Ammon's horn (tissue), 1 donor: Measurements from ENCODE around the gene BPTF.
A peak's percentile ranks its signal among the peaks of the same experiment; 100 is the strongest.
"Not testable (repeated sequence)": the region's sequence is repeated elsewhere in the genome, so short reads cannot be mapped to it uniquely, and the experiment has no call there.

ENCODE experiments used
- DNase-seq: peaks from one replicate; pipeline ENCODE4 v3.0.0-alpha.2; 2016; ENCODE audit warnings: low spot score

Gene BPTF

DNA sequence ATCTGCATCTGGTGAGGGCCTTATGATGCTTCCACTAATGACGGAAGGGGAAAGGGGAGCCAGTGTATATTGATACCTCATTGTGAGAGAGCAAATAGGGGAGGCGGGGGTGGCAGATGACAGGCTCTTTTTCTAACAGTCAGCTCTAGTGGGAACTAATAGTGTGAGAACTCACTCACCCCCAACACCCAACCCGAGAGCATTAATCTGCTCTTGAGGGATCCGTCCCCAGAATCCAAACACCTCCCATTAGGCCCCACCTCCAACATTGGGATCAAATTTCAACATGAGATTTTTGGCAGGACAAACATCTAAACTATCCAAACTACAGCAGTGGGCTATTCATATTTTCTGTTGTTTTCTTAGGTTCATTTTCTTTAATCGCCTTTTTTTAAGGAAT lies 54.4 kb downstream of the BPTF start:
- DNase-seq: no peak

DNA sequence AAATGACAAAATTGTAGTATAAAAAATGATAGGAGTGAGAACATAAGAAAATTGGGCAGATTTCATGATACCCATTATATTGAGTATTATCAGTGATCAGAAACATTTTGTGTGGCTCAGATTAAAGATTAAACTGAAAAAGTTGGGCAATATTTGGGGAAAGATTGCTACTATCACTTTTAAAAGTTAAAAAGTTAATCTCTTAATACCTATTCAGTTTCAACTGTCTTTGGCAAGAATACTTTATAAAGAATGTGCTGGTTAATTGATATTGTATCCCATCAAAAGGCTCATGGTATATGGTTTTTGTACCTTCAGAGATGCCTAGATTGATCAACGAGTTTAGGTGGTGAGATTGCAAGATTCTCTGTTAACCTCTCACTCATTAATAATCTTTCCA lies 55.8 kb downstream of the BPTF start:
- DNase-seq: no peak

DNA sequence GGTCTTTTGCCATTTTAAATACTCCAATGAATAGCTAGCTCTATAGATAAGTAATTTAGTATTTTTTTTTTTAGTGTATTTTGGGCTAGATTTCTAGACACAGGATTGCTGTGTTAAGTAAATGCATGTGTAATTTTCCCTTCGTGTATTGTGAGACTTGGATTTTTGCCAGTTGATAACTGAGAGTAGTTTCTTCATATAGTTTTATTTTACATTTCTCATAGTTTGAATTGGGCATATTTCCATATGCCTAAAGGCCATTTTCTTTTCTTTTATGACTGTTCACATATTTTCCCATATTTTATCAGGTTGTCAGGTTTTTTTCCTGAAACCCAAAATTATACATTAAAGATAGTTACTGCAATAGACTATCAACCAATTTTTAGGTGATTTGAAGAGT lies 59.4 kb downstream of the BPTF start:
- no peak for DNase-seq

DNA sequence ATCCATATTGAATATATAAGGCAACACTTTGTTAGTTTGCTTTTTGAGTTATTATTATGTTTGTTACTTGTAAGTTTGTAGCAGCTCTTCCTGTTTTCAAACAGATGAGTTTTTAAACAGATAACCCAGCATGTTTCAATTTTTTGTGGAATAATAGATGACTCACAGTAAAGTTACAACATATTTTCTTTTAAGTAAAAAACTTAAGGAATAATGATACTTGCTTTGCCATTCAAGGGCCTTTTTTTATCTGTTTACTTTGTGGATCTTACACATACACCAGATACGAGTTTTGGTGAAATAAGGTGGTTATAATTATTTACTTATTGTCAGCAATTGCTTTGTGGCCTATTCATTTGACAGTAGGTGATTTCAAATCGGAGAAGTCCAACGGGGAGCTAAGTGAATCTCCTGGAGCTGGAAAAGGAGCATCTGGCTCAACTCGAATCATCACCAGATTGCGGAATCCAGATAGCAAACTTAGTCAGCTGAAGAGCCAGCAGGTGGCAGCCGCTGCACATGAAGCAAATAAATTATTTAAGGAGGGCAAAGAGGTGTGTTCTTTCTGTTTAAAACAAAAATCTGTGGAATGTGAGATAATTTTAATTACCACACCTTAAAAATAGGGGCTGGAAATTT lies 66.3 kb downstream of the BPTF start:
- peak; percentile 63 for DNase-seq

DNA sequence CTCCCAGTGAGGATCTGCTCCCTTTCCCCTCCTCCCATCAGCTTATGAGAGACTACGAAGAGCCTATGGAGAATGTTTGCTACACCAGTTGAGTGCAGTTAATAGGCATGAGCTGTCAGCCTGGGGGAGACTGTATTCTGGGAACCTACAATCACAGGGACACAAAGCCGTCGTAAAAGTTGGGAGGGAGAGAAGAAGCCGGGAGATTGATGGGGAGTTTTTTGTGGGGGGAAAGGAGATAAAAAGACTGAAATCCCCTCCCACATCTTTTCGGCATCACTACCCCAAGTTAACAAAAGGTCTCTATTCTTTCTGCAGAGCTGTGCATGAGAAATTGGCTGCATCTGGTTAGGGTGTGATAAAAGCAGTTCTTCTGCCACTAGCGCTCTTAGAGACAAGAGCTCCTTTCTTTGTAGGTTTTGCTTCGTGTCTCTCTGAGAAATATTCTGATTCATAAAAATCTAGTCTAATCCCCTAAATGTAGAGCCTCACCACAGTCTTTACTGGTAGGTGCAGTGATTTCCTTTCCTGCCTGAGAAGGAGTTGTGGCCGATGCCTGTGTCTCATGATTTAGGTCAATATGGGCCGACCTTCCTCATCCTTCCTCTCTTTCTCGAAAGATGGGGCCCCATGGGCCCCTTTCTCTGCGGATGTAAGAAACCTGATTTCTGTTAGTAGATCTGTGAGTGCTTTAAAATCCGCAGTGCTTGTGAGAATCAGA lies 77.4 kb downstream of the BPTF start:
- DNase-seq: peak; percentile 52

DNA sequence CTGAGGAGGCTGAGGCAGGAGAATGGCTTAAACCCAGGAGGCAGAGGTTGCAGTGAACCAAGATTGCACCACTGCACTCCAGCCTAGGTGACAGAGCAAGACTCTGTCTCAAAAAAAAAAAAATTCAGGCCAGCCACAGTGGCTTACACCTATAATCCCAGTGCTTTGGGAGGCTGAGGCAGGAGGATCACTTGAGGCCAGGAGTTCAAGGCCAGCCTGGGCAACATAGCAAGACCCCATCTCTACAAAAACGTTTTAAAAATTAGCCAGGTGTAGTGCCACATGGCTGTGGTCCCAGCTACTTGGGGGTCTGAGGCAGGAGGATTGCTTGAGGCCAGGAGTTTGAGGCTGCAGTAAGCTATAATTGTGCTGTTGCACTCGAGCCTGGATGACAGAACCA lies 80.0 kb downstream of the BPTF start:
- DNase-seq: not testable (repeated sequence)

DNA sequence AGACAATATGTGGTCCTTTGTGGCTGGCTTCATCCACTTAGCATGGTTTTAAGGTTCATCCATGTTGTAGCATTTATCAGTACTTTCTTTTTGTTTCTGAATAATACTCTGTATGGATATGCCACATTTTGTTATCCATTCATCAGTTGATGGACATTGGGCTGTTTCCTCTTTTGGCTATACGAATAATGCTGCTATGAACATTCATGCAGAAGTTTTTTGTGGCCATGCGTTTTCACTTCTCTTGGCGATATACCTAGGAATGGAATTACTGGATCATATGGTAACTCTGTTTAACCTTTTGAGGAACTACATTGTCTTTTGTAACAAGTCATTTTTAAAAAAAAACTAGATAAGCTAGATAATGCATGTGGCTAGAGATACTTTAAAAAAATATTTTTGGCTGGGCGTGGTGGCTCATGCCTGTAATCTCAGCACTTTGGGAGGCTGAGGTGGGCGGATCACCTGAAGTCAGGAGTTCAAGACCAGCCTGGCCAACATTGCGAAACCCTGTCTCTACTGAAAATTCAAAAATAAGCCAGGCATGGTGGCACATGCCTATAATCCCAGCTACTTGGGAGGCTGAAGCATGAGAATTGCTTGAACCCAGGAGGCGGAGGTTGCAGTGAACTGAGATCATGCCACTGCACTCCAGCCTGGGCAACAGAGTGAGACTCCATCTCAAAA lies 85.0 kb downstream of the BPTF start:
- not testable (repeated sequence) for DNase-seq

DNA sequence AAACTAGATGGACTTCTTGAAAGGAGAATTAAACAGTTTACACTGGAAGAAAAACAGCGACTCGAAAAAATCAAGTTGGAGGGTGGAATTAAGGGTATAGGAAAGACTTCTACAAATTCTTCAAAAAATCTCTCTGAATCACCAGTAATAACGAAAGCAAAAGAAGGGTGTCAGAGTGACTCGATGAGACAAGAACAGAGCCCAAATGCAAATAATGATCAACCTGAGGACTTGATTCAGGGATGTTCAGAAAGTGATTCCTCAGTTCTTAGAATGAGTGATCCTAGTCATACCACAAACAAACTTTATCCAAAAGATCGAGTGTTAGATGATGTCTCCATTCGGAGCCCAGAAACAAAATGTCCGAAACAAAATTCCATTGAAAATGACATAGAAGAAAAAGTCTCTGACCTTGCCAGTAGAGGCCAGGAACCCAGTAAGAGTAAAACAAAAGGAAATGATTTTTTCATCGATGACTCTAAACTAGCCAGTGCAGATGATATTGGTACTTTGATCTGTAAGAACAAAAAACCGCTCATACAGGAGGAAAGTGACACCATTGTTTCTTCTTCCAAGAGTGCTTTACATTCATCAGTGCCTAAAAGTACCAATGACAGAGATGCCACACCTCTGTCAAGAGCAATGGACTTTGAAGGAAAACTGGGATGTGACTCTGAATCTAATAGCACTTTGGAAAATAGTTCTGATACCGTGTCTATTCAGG lies 85.9 kb downstream of the BPTF start:
- no peak for DNase-seq

DNA sequence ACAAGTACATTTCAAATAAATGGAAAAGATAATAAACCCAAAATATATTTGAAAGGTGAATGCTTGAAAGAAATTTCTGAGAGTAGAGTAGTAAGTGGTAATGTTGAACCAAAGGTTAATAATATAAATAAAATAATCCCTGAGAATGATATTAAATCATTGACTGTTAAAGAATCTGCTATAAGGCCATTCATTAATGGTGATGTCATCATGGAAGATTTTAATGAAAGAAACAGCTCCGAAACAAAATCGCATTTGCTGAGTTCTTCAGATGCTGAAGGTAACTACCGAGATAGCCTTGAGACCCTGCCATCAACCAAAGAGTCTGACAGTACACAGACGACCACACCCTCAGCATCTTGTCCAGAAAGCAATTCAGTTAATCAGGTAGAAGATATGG lies 86.8 kb downstream of the BPTF start:
- no peak for DNase-seq

DNA sequence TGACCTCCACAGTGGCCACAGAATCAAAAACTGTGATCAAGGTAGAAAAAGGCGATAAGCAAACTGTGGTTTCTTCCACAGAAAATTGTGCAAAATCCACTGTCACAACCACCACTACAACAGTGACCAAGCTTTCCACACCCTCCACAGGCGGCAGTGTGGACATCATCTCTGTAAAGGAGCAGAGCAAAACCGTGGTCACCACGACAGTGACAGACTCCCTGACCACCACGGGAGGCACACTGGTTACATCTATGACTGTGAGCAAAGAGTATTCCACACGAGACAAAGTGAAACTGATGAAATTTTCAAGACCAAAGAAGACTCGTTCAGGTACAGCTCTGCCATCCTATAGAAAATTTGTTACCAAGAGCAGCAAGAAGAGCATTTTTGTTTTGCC lies 87.4 kb downstream of the BPTF start:
- no peak for DNase-seq

DNA sequence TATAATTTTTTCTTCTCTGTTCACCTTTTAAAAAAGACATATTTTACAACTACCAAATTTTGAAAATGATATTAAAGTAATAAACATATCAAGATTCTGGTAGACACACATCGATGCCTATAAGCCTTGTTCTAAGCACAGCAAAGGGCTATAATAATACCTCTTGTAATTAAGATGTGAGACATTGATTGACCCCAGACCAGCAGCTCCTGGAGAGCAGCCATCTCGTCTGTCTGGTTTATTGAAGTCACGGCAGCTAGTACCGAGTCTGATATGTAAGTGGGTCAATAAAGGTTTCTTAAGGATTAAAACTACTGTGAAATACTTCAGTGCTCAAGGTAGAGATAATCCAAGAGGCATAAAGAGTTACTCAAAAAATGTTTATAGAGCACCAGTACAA lies 94.9 kb downstream of the BPTF start:
- DNase-seq: no peak

DNA sequence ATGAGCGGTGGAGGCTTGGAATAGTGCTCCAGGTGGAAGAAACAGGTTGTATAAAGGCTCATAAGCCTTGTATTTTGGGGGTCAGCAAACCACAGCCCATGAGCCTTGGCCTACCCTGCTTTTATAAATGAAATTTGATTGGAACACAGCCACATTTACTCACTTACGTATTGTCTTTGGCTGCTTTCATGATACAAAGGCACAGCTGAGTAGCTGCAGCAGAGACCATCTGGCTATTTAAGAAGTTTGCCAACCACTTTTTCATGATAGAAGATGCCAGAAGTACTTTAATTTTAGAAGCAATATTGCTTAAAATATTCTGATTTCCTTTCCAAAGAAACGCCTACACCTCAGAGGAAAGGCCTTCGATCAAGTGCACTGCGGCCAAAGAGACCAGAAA lies 97.2 kb downstream of the BPTF start:
- DNase-seq: peak; percentile 28

DNA sequence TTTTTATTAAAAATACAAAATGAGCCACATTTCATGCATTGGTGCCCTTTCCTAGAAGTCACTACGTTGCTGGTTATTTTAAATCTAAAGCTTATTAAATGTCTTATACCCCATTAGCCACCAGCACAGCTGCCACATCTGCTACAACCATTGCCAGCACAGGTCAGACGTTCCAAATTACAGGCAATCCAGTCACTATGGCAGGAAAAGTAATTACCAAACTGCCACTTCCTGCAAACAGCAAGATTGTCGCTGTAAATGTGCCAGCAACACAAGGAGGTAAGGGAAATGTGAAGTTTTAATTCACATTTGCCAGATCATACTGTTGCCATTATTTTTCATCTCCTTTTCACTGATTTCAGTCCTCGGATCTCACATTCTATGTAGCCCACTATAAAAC lies 103.5 kb downstream of the BPTF start:
- not testable (repeated sequence) for DNase-seq

DNA sequence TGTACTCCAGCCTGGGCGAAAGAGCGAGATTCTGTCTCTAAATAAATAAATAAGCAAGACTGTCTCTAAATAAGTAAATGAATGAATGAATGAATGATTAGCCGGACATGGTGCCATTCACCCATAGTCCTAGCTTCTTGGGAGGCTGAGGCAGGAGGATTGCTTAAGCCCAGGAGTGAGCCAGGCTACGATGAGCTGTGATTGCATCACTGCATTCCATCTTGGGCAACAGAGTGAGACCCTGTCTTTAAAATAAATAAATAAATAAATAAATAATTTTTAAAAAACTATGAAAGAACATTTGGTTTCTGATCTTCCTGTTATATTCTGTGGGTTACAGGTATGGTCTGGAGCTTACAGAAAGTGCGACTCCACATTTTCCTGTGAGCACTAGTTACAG lies 105.9 kb downstream of the BPTF start:
- DNase-seq: no peak

DNA sequence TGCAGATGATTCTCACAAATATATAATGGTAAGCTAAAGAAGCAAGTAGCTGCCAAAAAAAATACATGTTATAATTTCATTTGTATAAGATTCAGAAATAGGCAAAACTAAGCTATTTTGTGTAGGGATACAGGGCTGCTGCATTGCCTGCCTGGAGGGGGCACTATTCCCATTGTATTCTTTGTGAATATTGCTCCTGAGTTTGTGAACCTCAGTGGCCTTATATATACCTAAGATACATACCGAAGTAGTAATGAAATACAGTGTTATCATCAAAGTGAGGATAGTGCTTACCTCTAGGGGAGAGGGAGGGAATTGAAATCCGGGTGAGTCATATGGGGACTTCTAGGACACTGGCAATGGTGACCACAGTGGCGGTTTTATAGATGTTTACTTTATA lies 117.5 kb downstream of the BPTF start:
- no peak for DNase-seq

DNA sequence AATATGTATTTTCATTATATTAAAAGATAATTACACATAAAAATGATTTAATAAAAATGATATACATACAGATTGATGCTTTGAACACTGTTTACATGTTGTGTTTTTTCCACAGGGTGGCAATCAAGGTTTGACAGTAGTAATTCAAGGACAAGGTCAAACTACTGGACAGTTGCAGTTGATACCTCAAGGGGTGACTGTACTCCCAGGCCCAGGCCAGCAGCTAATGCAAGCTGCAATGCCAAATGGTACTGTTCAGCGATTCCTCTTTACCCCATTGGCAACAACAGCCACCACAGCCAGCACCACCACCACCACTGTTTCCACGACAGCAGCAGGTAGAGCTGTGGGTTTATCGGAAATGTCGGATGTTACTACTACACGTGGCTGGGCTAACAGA lies 118.7 kb downstream of the BPTF start:
- no peak for DNase-seq

DNA sequence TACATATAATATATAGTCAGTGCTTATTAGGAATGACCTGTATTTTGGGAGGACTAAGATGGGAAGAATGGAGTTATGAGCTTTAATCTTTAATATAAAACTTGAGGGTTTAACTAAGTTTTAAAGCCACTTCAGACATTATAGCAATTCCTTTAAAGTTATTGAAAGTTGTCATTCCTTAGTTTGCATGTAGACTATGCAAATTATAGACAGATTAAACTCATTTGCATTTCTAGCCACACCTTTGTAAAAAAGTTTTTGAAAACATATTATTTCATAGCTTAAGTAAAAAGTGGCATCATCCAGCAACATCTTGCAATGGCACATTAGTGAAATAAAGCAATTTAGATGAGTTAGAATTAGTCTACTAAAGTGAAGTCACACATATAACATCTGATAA lies 121.2 kb downstream of the BPTF start:
- no peak for DNase-seq

DNA sequence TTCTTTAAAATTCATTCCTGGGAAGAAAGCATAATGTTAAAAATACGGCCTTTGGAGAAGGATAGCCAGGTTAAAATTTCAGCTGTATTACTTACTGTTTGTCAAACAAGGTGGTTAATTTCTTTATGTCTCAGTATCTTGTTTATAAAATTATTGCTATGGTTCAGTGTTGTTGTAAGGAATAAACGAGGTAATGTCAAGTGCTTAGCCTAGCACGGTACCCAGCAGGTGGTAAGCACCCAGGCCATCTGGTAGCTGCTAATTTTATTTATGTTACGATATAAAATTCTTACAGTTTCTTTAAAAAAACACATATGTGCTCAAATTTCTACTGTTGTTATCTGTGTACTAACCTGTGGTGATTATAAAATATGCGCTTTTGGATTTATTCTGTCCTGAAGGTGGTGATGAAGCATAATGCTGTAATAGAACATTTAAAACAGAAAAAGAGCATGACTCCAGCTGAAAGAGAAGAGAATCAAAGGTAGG lies 122.1 kb downstream of the BPTF start:
- no peak for DNase-seq

DNA sequence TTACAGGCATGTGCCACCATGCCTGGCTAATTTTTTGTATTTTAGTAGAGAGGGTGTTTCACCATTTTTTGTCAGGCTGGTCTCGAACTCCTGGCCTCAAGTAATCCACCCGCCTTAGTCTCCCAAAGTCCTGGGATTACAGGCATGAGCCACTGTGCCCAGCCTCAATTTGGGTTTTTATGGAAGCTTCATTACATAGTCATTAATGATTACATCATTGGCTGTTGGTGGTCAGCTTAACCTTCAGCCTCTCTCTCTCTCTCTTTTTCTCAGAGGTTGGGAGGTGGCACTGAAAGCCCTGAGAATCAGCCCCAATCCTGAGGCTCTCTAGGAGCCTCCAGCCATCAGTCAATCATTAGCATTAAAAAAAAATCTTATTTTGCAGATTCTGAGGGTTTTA lies 125.6 kb downstream of the BPTF start:
- DNase-seq: no peak

DNA sequence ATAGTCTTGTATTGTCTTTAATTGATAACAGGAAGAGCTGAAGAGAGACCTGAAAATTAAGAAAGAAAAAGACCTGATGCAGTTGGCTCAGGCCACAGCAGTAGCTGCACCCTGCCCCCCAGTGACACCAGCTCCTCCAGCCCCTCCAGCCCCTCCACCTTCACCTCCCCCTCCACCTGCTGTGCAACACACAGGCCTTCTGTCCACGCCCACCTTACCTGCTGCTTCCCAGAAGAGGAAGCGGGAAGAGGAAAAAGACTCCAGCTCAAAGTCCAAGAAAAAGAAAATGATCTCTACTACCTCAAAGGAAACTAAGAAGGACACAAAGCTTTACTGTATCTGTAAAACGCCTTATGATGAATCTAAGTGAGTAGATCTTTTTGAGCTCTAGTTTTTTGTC lies 134.2 kb downstream of the BPTF start:
- no peak for DNase-seq

DNA sequence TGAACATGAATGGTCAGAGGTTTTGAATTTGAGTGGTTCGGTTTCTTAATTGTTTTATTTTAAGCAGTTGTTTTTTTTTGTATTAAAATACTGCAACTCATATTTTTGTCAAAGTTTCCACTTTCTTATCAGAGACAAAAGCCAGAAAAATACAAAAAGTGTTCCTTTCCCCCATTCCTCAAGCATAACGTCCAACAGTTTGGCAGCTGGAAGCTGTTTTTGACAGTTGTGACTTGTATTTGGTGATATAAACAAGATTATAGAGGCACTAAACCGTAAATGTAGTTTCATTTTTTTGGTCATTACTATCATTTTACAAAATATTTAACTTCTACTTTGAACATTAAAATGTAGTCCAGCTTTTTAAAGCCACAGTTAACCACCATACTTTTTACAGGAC lies 135.0 kb downstream of the BPTF start:
- not testable (repeated sequence) for DNase-seq

DNA sequence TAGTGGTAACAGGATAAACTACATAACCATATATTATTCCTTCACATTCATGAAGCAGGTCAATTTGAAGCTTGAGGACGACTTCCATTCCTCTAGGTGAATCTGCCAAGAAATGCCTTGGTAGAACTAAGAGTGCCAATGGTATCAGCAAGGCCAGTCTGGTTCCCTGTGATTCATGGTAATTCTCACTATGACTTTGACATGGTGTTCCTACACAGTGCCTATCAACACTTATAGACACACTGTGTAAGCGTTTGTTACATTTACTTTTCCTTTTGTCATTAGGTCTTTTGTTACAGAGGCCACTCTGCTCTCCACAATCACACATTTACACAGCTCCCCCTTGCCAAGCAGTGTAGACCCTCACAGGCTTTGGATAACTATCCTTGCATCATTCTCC lies 136.9 kb downstream of the BPTF start:
- not testable (repeated sequence) for DNase-seq

DNA sequence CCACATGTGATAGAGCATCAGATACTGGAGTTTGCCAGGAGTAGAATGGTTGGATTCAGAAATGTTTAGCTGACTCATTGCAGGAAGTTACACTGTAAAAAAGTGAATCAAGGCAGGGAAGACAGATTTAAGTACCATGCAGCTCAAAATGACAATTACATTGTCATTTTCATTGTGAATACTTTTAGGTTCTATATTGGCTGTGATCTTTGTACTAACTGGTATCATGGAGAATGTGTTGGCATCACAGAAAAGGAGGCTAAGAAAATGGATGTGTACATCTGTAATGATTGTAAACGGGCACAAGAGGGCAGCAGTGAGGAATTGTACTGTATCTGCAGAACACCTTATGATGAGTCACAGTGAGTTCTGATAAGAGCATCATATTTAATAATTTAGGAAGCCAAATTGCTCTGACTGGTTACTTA lies 137.9 kb downstream of the BPTF start:
- DNase-seq: peak; percentile 88
